HG03378 (cell line): Measurements from ENCODE around the gene ACOXL.

ENCODE experiments used
- ATAC-seq: cut with Tn5 transposase; IDR thresholded peaks from one replicate; pipeline ENCODE4 v1.9.1; 2021; ENCODE audit warnings: mild to moderate bottlenecking, moderate library complexity; ENCODE audit not compliant: unreplicated experiment

The ACOXL gene

DNA sequence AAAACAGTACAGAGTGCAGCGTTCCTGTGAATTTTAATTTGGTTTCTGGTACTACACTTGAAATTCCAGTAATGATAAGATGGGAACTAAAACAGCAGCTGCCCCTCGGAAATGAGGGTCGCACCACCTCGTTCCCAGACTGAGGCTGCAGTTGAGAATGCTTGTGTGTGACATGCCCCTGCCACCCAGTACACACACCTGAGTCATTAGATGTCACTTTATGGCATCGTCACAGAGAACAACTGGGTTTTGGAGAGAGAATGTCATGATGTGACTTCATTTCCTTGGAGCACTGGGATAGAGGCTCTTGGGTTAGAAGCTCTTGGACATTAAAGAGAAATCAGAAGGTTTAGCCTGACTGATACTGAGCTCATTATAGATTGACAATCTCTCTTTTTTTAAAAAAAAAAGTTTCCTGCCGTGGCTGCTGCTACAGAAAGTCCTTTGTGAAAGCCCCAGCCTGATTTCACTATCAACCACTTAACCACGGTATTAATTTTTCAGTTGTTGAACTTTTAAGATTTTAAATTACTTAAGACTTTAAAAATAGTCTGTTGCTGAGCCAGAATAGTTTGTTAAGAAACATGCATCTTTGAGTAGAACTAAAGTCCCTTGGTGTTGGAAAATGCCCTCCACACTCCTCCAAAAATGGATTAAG, 412.9 kb downstream of the ACOXL start:
- no peak for ATAC-seq

DNA sequence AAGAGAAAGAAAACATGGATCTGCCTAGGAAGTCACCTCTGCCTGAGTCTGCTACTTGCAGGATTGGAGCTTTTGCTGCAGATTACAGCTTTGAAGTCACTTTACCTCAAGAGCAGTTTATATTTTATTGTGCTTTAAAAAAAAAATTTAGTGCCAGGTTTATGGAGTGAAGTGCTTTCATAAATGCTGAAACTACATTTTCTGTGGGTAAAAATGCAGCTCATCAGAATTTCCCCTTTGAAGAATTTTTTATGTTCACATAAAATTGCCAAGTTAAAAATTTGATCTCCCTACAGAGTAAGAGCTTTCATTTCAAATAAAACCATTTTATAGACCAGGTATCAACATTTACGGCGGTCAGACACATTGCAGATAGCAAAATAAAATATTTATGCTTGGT, 413.6 kb downstream of the ACOXL start:
- no peak for ATAC-seq

DNA sequence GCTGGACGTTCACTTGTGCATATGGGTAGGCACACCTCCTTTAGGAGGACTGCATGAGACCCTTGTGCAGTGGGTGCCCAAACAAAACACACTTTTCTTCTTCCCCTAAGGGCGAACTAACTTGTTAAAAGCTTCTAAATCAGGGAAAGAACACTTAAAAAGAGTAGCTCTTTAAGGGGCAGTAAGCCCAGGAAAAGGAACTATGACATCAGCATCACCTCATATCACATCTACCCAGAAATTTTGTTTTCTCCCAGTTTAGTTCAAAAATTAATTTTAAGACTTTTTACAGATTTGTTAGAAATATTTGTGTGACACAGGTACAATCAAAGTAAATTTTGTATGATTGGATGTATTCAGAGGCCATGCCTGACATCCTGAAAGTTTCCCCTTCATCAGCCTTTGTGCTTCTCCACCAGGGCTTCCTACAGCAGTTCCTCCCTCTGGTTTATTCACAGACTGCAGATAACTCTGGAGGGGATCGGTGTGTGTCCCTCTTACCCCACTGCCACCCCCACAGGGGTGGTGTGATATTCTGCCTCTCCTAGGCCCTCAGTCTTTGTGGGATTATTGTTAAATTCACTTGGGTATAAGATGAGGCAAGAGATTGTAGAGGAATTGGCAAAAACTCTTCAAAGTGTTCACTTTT, 416.0 kb downstream of the ACOXL start:
- ATAC-seq = no peak

DNA sequence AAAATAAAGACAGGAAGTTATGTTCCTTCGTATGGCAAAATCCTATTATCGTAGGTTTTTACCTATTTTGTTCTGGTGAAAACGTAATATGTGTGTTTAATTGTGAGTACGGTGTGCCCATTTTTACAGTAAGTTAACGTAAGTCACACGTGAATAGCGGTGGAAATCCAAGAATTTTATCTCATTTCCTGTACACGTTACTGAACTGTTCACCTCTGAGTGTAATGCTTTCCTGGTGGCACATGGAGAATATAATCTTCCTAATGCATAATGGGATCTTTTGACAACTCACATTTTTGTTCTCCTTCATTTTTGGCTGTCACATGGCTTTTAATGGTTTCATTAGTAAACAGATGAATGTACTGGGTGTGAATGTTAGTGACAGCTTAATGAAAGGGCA, 416.6 kb downstream of the ACOXL start:
- ATAC-seq = no peak

DNA sequence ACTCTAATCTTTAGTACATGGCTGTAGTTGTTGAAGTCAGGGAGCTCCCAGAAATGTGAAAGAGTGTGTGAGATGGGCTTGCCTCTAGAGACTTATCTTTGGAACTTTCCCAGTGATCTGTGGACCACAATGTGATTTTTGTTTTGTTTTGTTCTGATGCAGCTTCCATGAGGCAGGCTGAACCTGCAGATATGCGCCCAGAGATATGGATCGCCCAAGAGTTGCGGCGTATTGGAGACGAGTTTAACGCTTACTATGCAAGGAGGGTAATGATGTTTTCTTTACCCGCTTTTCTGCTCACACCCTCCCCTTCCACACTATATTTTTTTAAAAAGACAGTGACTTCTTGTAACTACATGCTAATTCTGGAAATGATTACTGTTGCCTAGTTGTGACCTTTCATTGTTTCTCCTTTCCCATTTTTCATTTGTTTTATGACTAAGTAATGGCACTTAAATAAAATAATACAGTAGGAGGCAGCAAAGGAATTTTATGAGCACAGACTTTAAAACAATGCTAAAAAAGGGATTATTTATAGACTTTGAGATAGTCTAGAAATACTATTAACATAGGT, 417.6 kb downstream of the ACOXL start:
- no peak for ATAC-seq

DNA sequence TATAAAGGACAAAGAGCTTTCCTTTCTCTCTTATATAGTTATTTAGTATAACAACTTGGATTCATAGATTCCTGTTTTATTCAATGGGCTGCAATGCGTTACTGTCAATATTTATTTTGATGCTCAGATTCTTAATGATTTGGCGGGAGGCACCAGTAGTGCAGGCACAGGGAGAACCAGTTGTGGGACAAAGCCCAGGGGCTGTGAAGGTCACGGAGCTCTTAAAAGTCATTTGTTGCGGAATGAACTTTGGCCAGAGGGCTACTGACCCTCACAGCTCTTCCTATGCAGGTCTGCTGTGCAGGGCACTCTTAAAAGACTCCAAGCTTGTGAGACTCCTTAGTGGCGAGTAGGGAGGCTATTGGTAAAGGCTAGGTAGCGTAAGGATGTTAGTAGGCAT, 422.4 kb downstream of the ACOXL start:
- ATAC-seq = no peak

DNA sequence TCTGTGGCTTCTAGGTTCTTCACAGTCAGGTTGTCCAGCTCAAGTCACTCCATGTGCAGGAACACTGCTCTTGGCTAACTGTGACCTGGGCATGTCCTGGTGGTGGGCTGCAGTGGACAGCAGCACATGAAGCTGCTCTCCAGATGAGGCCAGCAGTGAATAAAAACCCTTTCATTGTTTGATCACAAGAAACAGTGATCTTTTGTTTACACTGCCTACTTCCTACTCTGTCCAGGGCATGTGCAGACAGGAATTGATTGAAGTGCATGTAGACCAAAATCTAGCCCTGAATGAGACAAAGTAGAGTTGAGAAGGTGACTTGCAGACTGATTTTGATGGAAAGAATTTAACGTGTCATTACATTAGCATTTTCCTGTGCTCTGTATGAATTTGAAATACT, 423.2 kb downstream of the ACOXL start:
- ATAC-seq = no peak

DNA sequence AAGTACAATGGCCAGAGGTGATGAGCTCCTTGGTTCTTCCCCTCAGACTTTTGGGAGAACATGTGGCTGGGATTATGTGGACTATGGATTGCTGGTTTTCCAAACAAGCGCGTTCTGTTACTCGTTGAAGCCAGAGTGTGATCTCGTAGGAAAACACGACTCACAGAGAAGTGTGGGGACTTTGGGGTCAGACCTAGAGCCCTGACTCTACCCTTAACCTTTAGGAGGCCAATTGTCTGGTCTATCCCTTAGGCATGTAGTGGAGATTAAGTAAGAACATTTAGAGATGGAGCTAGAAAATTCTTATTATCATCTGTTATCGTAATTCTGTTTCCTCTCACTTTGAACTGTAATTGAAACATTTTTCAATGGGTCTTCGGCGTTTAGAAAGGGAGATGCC, 424.2 kb downstream of the ACOXL start:
- no peak for ATAC-seq

DNA sequence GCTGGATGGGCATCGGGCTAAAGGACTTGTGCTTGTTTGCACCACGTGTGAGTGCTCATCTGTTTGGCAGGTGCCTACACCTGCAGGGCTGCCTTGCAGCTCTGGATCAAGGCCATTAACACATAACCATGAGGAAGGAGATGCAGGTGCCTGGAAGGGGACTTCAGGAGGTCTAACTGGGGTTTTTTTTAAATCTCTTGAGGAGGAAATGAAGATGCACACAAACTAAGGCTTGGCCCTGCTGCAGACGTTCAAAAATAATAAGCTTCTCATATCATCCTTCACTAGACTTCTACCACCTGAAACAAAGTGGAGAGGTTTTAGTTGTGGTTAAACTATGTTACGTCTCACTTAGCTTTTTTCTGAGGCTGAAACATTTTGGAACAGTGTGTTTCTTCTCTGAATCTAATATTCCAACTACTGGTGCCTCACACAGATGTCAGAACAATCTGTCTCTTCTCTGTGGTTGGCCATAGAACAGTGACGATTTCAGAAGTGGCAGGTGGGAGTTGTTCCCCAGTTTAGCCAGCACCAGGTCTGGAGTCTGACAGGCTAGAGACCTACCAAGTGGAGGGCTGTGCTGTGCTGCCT, 424.8 kb downstream of the ACOXL start:
- peak; percentile 40 for ATAC-seq

DNA sequence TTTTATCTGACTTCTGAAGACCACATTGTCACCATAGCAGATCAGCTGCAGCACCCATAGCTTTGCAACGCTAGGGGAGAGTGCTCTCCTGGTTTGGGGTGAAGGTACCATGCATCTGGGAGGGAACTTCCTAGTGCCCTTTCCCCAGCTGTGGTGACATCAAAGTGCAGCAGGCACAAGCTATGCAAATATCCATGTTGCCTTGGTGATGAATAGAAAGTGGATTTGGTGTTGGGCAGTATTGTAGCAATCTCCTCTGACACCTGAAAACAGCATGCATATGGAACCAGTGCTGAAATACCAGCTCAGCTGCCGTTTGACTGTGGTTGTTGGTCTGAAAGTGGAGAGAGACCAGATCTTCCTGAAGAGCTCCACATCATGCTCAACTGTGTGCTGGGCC, 425.4 kb downstream of the ACOXL start:
- peak; percentile 31 for ATAC-seq

DNA sequence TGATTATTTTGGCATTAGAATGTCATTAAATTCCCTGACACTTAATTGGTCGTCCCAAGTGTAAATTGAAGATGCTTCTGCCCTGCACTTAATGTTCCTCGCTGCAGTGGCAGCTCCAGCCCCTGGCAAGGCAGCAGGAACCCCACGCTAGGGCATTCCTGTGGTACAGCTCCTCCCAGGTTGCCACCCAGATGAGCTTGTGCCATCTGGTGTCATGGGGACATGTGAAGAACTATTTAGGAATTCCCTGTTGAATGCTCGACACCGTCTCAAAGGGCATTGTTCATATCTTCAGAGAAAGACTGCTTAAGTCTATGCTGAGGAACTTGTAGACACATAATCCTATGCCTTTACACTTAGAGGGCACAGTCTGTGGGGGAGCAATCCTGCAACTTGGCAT, 427.3 kb downstream of the ACOXL start:
- no peak for ATAC-seq

DNA sequence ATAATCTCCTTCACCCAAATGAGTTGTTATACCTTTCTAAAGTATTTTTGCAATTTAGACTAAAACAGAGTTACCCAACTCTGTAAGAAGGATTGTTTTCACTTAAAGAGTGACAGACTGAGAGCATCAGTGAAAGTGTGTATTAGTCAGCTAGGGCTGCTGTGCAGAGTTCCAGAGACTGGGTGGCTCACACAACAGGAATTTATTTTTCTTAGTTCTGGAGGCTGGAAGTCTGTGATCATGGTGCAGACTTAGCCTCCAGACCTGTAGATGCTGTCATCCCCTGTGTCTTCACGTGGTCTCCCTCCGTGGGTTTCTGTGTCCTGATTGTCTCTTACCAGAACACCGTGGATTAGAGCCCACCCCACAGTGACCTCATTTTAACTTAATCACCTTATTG, 428.4 kb downstream of the ACOXL start:
- ATAC-seq = no peak

DNA sequence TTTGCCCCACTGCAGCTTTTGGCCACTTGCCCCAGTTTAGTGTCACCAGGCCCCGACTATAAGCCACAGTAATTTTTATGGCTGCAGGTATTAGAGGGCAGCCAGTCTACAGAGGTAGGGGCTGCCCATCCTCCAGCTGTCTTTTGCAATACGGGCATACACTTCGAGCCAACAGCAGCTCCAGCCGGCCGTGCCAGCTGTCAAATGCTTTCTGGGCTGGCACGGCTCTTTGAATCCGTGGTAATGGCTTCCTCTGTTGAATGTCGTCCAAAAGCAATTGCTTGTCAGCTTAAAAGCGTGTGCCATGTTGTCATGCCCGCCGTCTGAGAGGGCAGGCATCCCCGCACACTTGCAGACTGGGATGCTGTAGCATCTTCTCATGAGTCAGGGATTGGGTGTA, 429.6 kb downstream of the ACOXL start:
- no peak for ATAC-seq

DNA sequence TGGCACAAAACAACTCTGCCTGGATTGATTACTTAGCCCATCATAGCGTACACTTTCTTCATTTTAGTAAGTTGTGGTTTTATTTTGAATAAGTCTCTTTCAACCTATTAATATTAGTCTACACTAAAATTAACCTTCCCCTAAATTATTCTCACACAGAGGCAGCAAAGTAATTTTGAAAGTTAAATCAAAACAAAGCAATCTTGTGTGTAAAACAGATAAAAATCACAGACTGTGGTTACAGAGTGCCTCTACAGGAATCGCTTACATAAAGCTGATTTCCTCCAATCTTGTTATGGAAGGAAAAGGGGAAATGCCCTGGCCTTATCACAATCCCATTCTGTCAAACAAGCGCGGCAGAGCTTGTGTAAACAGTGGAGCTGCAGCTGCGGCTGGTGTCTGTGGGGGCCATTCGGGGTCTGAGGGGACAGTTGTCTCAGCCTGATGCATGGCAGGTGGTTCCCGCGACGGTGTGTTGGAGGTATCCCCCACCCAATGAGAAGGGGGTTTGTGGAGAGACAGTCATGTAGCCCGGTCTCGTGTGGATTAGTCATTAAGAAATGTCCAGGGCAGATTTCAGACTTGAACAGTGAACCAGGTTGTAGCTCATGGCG, 430.5 kb downstream of the ACOXL start:
- ATAC-seq = no peak

DNA sequence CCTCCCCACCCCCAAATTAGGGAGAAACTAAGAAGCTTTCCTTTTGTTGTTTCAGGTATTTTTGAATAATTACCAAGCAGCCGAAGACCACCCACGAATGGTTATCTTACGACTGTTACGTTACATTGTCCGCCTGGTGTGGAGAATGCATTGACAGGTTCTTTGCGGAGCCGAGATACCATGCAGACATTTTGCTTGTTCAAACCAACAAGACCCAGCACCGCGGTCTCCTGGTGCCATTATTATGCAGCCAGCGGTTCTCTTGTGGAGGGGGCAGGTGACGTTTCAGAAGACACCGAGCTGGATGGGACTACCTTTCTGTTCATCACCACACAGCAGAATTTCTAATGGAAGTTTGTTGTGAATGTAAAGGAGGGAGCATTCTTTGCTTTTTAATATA, 431.7 kb downstream of the ACOXL start:
- ATAC-seq = no peak

DNA sequence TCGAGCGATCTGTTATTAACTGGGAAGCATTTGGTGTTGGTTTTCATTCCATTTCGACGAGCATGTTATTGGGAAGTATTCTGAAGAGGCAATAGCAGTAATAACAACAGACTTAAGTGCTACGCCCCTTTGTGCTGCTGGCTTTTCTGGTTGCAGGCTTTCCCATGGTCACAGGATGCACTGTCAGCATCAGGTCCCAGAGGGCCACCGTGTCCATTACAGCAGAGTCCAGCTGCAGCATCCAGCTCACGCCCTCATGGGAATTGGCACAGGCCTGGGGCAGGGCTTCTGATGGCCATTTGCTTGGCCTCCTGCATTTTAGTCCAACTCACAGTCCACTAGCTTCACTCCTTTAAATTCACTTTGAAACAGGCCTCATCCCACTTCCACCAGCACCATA, 432.7 kb downstream of the ACOXL start:
- ATAC-seq = no peak

DNA sequence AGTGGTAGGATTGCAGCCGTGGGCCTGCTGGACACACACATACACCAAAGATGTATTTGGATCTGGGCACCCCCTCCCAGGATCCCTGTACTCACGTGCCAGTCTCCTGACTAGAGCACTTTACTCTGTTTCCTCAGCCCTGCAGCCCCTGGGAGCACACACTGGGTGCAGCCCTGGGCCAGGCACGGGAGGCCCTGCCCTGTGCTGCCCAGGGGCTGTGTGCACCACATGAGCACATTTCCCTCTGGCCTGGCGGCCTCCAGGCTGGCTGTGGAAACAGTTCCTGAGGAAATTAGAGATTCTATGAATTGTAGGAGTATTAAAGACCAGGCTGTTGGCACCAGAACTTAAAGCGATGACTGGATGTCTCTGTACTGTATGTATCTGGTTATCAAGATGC, 433.7 kb downstream of the ACOXL start:
- no peak for ATAC-seq

DNA sequence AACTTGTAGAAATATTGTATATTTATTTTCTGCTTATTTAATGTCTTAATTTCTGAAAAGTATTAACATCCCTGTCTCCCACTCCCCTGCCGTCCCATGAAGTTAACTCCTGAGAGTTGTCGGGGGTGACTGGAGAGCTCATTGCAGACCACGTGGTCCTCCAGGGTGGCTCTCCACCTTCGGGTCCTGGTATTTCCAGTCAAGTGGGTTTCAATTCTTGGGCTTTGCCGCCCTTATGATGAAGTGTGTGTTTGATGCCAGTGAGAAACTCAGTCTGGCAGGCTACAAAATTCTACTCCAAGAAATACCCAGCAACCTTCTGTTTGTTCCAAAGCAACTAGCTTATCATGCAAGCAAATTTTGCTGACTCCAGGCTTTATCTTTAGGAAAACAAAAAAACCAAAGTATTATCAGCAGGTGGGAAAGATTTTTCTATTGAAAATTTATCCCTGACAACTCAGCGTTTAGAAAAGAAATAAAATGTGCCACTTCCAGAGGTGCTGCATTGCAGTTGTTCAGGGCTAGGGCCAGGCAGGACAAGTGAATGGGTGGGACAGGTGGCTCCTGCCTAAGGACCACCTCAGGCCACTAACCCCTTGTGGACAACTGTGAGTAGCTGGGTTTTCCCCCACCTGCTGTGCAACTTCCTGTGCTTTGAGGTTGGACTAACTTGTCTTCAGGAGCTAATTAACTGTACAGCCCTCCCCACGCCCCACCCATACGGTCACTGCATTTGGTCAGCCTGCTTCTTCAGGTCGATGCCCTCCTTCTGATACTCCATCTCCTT, 434.9 kb downstream of the ACOXL start:
- ATAC-seq = no peak

DNA sequence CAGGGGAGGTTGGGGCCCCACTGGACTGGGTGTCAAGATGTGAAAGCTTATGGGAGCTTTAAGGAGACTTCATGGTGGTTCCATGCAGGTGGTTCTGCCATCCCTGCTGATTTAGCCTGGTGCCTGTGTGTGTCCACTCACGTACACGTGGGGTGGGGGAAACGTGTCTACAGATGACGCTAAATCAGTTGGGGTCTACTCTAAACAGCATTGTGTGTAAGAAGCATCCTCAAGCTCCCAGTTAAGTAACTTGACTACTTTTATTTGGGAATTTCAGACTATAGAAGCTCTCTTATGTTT, 435.4 kb downstream of the ACOXL start:
- no peak for ATAC-seq
